HG02938 (cell line): Measurements from ENCODE around the gene DPM1.

Experiments used
- ATAC-seq: cut with Tn5 transposase; IDR thresholded peaks from one replicate; pipeline ENCODE4 v1.9.1; 2021; ENCODE audit warnings: mild to moderate bottlenecking, moderate library complexity; ENCODE audit not compliant: unreplicated experiment

Gene DPM1

DNA sequence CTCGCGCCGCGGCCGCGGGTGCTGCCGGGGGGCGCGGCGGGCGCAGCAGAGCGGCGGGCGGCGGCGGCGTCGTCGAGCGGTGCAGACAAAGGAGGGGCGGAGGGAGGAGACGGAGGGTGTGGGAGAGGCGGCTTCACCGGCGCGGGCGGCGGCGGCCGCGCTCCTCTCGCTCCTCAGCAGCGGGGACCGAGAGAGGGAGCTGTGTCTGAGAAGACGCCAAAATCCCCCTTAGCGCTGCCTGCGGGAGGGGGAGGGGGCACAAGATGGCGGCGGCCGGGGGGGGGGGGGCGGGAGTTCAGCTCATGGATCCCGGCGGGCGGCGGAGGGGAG lies 27.4 kb downstream of the DPM1 start:
- peak; percentile 16 for ATAC-seq

DNA sequence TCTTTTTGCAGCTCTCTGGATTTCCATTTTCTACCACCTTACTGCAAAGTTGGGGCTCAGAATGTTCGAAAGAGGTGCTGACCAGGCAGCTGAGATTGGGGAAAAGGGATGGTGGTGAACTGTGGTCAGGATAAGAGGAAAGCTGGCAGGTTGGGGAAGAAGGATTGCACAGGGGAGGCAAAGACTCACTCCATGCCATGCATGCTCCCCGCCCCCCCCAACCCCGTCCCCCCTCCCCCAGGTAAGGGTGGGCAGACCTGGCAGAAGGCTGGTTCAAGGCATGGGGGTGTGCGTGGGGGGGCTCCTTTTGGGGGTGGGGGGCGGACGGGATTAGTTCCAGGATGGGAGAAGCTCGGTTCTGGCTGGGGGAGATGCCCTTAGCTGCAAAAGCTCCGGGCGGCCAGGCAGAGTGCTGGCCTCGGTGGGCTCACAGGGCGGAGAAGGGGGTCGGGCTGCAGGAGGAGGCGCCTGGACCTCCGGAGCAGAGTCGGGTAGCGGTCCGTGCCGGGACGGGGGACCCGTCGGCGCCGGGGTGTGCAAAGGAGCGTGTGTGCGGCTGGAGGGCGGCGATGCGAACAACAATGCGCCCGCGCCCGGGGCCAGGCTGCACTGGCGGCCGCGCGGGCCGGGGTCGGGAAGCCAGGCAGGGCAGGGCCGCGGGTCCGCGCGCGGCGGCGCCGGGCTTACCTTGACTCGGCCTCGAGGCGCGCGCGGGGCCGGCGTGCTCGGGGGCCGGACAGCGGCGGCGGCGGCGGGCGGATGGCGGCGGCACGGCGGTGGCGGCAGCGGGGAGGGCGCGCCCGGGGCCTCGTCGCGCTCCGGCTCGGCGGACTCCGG lies 28.0 kb downstream of the DPM1 start:
- peak; percentile 2 for ATAC-seq

GRCh38 chr20:50929299-50930138 lies 28.8 kb downstream of the DPM1 start:
- ATAC-seq, result peak; percentile 58

GRCh38 chr20:50928469-50928868 lies 29.9 kb downstream of the DPM1 start:
- no peak for ATAC-seq

- no peak for ATAC-seq
Observed at GRCh38 chr20:50926530-50926929, 31.8 kb downstream of the DPM1 start.

DNA sequence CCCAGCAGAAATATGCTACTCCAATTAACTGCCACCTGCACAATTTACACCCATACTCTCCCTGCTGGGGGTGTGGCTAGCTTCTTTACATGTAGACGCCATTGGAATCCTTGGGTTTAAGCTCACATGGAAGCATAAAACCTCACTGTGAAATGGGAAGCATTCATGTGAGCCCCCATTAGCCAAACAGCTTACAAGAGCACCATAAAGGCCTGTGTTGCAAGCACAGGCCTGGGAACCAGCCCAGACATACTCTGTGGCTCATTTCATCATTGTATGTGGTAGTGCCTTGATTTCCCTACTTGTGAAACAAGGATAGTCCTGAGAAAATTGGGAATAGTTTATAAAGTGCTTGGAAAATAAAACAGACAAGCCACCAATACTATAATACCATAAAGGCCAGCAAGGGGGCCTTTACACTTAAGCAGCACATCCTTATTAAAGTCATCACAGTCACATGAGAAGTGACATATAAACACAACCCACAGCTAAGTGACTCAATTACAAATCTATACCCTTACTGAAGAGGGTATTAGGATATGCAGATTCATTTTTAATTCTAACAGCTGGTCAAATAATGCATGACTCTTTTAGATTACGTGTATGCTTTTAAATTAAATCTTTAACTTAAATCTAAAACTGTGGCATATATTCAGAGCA lies 33.9 kb downstream of the DPM1 start:
- ATAC-seq, result no peak

DNA sequence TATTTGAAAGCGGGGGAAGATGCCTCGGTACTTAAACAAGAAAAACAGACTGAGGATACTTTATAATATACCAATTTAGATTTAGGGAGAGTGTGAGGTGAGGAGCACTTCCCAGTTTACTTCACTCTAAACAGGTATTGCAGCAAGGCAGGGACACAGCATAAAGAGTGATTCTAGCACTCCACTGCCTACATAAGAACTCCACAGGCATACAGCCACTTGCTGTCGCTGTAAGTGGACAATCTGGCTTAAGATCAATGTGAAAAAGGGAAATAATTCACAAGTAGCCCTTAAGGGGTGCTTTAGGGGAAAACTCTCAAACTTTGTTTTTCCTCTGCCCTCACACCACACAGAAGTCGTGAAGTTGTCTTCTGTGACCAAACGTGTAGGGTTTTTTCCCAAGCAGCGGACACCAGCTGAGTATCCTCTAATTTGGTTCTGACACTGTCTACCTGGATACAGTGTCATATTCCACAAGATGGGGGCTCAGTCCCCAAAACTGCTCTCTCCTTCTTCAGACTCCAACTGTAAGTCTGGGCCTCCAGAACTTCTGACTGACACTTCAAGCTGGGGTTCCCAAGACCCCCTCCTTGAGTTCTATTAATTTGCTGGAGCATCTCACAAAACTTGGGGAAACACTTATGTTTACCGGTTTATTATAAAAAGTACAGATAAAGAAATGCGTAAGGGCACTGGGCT lies 36.4 kb downstream of the DPM1 start:
- no peak for ATAC-seq

DNA sequence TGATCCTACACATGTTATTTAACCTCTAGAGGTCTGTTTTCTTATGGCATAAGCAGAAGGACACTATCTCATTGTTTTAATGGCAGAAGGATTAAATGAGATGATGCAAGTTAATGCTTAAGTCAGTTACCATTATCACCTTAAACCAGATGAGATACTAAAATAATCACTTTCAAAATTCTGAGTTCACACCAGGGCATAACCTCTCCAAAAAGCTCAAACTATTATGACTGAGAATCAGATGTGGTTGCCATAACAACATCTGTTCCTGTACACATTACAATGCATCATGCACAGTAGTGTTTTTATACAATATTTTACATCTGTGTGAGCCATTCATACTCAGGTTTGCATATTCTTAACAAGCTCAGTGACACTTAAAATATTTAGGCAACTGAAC lies 37.3 kb downstream of the DPM1 start:
- ATAC-seq, result no peak

DNA sequence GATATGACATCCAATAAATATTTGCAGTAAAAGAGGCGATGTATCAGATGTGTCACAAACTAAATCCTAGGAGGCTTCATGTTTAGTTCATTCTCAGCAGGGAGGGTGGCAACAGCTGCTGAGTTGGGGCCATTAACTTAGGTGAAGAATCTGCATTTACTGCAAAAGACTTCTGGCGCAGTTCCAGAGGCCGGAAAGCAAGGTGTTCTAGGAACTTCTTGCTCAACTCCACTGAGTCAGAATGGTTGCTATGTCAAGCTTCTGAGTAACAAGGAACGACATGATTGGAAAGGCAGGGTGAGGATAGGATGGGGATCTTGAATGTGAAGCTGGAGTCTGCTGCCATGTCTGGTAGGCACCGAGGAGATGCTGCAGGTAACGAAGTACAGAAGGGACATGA lies 38.8 kb downstream of the DPM1 start:
- ATAC-seq, result no peak

DNA sequence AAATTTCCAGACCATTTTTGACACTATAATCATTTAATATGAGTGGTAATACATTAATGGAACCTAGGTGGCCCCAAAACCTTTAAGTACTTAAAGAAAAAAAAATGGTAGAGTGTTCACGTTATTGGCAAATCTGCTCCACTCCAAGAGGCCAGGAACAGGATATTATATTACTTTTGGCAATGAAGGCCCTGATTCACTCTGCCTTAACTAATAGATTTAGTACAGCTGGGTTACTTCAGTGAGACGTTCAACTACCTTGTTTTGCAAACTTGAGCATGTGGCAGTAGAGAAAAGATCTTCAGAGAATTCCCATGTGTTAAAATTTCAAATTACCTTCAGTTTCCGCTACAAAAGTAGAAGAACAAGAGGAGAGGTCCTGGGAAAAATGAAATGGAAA lies 39.9 kb downstream of the DPM1 start:
- no peak for ATAC-seq

DNA sequence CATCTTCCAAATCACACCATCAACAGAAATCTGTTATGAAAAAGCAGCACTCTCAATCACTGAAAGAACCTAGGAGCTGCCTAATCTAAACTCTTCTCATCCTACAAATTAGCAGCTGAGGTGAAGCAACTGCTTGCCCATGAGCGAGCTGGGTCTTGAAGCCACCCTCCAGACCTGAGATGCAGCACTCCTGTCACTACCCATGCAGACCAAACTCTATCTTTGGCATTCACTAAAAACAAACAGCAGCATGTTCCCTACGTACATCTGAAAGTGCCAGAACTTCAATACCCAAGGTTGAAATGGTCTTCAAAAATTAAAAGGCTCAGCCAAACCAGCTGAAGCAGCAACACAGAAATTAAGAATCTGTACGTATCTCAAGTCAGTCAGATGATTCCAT lies 41.4 kb downstream of the DPM1 start:
- ATAC-seq, result no peak

GRCh38 chr20:50916257-50916656 lies 42.1 kb downstream of the DPM1 start:
- no peak for ATAC-seq

- ATAC-seq, result no peak
Observed at GRCh38 chr20:50915424-50915823, 42.9 kb downstream of the DPM1 start.

DNA sequence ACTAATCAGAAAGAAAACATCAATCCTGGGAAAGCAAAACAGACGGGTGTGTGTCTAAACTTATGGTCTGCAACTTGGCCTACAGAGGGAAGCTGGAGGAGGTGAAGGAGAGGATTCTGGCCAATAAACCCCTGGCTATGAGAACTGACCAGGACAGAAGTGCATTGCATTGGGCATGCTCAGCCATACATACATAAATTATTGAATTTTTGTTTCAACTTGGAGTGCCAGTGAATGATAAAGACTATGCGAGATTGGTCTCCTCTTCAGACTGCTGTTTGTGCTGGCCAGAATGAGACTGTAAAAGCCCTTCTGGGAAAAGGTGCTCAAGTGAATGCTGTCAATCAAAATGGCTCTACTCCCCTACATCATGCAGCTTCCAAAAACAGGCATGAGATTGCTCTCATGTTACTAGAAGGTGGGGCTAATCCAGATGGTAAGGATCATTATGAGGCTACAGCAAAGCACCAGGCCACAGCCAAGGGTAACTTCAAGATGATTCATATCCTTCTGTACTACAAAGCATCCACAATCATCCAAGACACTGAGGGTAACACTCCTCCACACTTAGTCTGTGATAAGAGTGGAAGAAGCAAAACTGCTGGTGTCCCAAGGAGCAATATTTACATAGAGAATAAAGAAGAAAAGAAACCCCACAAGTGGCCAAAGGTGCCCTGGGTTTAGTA lies 44.5 kb downstream of the DPM1 start:
- ATAC-seq, result no peak

DNA sequence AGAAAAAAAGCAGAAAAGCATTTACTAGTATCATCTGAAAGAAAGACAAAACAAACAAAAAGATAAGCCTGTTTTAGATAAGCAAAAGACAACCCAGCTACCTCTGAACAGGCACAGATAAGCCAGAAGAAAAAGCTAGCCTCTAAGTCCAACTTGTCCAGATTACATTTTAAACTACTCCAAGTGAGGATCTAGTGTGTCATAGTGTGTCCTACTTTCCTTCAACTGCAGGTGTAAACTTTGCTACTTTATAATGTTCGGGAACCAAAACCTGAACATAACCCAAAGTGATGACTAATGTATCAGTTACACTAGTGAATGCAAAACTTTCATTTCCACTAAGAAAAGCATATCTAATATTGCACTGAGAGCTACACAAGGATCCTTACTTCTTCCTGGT lies 46.6 kb downstream of the DPM1 start:
- peak; percentile 45 for ATAC-seq

DNA sequence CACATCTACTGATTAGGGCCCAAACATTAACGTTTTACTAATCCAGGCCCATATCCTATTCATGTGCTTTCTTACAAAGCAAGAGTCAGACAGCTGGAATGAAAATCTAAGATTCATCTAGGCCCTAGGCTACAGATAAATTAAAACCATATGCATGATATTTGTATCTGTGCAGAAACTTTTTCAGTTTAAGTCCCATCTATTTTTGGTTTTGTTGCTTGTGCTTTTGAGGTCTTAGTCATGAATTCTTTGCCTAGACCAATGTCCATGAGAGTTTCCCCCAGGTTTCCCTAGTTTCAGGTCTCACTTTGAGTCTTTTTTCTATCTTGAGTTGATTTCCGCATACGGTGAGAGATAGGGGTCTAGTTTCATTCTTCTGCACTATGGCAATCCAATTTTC lies 47.3 kb downstream of the DPM1 start:
- ATAC-seq, result peak; percentile 5

GRCh38 chr20:50909413-50909812 lies 48.9 kb downstream of the DPM1 start:
- no peak for ATAC-seq

DNA sequence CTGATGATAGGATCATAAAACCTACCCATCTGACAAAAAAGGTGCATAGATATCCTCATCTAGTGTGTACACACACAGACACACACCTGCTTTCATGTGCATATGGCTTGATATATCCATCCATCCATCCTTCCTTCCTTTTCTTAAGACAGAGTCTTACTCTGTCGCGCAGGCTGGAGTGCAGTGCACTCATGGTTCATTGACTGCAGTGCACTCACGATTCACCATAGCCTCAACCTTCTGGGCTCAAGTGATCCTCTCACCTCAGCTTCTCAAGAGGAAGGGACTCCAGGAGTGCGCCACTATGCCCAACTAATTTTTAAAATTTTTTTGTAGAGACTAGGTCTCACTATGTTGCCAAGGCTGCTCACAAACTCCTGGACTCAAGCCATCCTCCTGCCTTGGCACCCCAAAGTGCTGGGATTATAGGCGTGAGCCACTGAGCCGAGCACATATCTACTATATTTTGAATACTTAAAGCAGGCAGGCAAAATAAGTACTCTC lies 54.2 kb downstream of the DPM1 start:
- ATAC-seq, result no peak

DNA sequence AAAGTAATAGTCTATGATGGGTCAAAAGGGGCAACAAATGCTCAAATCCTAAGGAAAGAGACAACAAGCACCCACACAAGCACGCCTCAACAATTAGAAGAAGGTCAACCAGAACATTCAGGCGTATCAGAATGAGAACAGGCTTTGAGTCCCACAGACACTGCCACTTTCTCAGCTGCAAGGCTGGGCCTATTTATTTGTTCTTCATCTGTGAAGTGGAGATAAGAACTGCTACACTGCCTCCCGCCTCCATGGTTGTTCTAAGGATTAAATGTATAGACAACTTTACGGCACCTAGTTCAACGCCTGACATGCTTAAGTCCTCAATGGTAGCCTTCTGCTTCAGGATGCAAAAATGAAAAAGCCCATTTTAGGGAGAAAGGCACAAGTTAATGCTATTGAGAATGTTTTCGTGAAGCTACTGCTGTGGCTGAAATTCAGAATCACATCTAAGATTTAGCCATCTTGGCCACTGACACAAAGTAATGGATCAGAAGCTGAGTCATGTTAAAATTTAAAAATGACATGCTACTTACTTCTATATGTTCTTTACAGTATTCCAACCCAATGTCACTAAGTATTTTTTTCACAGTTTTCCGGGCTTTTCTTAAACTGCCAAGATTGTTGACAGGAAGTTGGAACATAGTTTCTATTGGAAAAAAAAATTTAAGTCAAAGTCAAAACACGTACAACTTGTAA lies 54.8 kb downstream of the DPM1 start:
- no peak for ATAC-seq

DNA sequence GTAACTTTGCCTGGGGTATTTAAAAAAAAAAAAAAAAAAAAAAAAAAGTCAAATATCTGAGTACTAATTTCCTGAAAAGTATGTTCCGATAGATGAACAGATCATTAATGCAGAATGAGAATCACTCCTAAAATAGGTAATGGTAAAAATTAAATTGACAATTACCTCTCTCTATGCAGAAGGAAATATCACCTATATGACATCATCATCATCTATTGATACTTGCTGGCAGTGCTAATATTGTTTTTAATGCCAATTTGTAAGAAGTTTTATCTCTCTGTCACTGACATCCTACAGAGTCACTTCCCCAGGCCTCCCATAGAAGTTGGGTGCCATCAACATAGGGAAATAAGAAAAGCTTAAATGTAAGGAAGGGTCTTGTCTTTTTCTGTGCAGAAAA lies 57.0 kb downstream of the DPM1 start:
- ATAC-seq, result no peak
